OCI-LY3 (cell line): ENCODE measurements around the gene CUL9.

Source experiments
- CTCF ChIP-seq: fragments of 200-600, 300-600 bp; sonication (generic); IDR thresholded peaks from 2 replicates; pipeline ENCODE4 v1.5.1; 2014; ENCODE audit warnings: antibody characterized with exemption, low read length, low read depth
- EZH2phosphoT487 ChIP-seq: fragments of 200-600 bp; shearing (Covaris generic); IDR thresholded peaks from 2 replicates; pipeline ENCODE4 v1.6.1; 2018; ENCODE audit warnings: antibody characterized with exemption, mixed run types, low read depth

DNA sequence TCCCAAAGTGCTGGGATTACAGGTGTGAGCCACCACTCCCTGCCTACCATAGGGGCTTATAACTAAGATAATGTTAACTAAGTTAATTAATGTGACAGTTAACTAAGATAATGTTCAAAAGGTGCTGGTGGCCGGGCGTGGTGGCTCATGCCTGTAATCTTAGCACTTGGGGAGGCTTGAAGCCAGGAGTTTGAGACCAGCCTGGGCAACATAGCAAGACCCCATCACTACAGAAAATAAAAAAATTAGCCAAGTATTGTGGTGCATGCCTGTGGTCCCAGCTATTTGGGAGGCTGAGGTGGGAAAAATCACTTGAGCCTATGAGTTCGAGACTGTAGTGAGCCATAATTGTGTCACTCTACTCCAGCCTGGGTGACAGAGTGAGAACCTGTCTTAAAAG lies 43.7 kb upstream of the CUL9 start:
- TF ChIP-seq CTCF (no peak), EZH2phosphoT487 (no peak)
